Fibroblast of lung (primary cell): Measurements from ENCODE around the gene KRT85. TPM values are rescaled to one million over a fixed set of nuclear protein-coding genes. Genes with fewer than 3 reads are reported as not detected.

ENCODE experiments used
- DNase-seq, 2 donors: peaks; one replicate each; pipeline versions ENCODE4 v3.0.0 to v3.0.0-alpha.2; 2010; ENCODE audit warnings: low read depth in 2 of 2
- H2AFZ ChIP-seq: 2 replicates; pipeline ENCODE4 v1.5.1; 2012; ENCODE audit warnings: low read length, control low read depth, inconsistent platforms
- H3K27ac ChIP-seq: 2 replicates; pipeline ENCODE4 v1.5.1; 2011; ENCODE audit warnings: low read length, control low read depth; ENCODE audit not compliant: insufficient read depth
- H3K27me3 ChIP-seq: 2 replicates; pipeline ENCODE4 v1.5.1; 2011; ENCODE audit warnings: mild to moderate bottlenecking, low read length; ENCODE audit not compliant: control insufficient read depth, insufficient read depth
- H3K36me3 ChIP-seq: 2 replicates; pipeline ENCODE4 v1.5.1; 2011; ENCODE audit warnings: low read length; ENCODE audit not compliant: control insufficient read depth, insufficient read depth
- H3K4me1 ChIP-seq: 2 replicates; pipeline ENCODE4 v1.5.1; 2011; ENCODE audit warnings: low read length; ENCODE audit not compliant: control insufficient read depth, insufficient read depth; ENCODE audit errors: extremely low read depth
- H3K4me2 ChIP-seq: 2 replicates; pipeline ENCODE4 v1.5.1; 2011; ENCODE audit warnings: low read length, control low read depth; ENCODE audit not compliant: insufficient read depth; ENCODE audit errors: extremely low read depth
- H3K4me3 ChIP-seq, 4 experiments: fragments of 200-600 bp in 1 of 4; sonication (generic) in 1 of 4; replicated peaks in 1 of 4; 2 replicates each; pipeline ENCODE4 v1.5.1; 2011 to 2016; ENCODE audit warnings: low read length in 4 of 4, low read depth in 3 of 4, mild to moderate bottlenecking in 3 of 4, control low read depth in 2 of 4, inconsistent platforms in 1 of 4, mixed read lengths in 1 of 4; ENCODE audit not compliant: insufficient read depth in 1 of 4; ENCODE audit errors: control extremely low read depth in 1 of 4
- H3K79me2 ChIP-seq: 2 replicates; pipeline ENCODE4 v1.5.1; 2012; ENCODE audit warnings: mild to moderate bottlenecking, low read length, inconsistent platforms; ENCODE audit not compliant: control insufficient read depth, insufficient read depth
- H3K9ac ChIP-seq: 2 replicates; pipeline ENCODE4 v1.5.1; 2011; ENCODE audit warnings: mild to moderate bottlenecking, low read length, control low read depth; ENCODE audit not compliant: insufficient read depth
- H3K9me3 ChIP-seq: 2 replicates; pipeline ENCODE4 v1.5.1; 2012; ENCODE audit warnings: low read depth, low read length; ENCODE audit not compliant: control insufficient read depth, insufficient read depth
- H4K20me1 ChIP-seq: 2 replicates; pipeline ENCODE4 v1.5.1; 2011; ENCODE audit warnings: low read length; ENCODE audit not compliant: control insufficient read depth, insufficient read depth; ENCODE audit errors: extremely low read depth
- EZH2 ChIP-seq: IDR thresholded peaks from 2 replicates; pipeline ENCODE4 v1.5.1; 2012; ENCODE audit warnings: low read length, control low read depth, mild to moderate bottlenecking; ENCODE audit errors: missing control alignments
- polyA plus RNA-seq, 2 donors: library from polyadenylated mRNA; depleted of rRNA in 1 of 2; stranded (reverse) in 1 of 2; unstranded in 1 of 2; fragments of >200 nt; gene quantifications; 2 replicates each; pipeline ENCODE4 v1.2.1, GENCODE V29; 2011 to 2012; ENCODE audit warnings: missing spikeins in 1 of 2
- total RNA-seq: library from RNA; depleted of rRNA; stranded (reverse); fragments of >200 nt; gene quantifications from 2 replicates; pipeline ENCODE4 v1.2.1, GENCODE V29; 2014
- TF ChIP-seq, protein P1 (sequence below), 2 donors: IDR thresholded peaks in 1 of 2; conservative IDR thresholded peaks in 1 of 2; 1 replicate in 1 of 2; 2 replicates in 1 of 2; pipeline ENCODE4 v1.5.1; 2011 to 2012; ENCODE audit warnings: low read length in 2 of 2, control low read depth in 1 of 2, inconsistent platforms in 1 of 2, low read depth in 1 of 2, mild to moderate bottlenecking in 1 of 2

KRT85 gene
- total and polyA plus RNA-seq, 2 donors (not counting 1 experiment from before 2014, with no cell fraction given) = not detected

DNA sequence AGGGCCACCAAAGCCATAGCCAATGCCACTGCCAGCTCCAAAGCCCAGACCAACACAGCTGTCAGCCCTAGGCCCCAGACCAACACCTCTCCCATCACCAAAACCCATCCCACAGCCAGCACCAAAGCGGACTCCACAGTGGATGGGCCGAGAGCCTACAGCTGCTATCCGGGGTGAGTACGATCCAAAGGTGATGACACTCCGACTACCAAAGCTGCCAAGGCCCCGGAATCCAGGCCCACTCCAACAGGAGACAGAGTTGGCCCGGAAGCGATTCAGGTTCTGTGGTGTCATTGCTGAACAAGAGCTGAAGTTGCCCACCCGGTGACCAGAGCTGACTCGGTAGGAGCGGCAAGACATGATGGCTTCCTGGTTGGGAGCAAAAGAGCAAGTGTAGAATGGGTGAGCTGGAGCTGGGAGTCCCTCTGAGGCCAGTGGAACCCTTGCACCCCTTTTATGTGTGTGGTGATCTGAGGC lies 18.0 kb upstream of the KRT85 start, which contains the start of gene KRT84:
Gene KRT84, minus strand, starts transcription at position 427 of the 477 bp plus-strand sequence. Its CDS starts 67 bp downstream, at position 360.
- H3K36me3 ChIP-seq = no peaks in the 10 kb centered on the region
- no peak within 1 kb of the TSS for H3K9ac ChIP-seq
- no peak within 1 kb of the TSS for H3K4me3 ChIP-seq
- H3K27me3 ChIP-seq = peaks cover 22% of the 10 kb centered on the region
- no peak within 1 kb of the TSS for H3K4me2 ChIP-seq
- H3K9me3 ChIP-seq = no peaks in the 10 kb centered on the region
- TF ChIP-seq EZH2 = no peak
- TF ChIP-seq, protein P1, sequence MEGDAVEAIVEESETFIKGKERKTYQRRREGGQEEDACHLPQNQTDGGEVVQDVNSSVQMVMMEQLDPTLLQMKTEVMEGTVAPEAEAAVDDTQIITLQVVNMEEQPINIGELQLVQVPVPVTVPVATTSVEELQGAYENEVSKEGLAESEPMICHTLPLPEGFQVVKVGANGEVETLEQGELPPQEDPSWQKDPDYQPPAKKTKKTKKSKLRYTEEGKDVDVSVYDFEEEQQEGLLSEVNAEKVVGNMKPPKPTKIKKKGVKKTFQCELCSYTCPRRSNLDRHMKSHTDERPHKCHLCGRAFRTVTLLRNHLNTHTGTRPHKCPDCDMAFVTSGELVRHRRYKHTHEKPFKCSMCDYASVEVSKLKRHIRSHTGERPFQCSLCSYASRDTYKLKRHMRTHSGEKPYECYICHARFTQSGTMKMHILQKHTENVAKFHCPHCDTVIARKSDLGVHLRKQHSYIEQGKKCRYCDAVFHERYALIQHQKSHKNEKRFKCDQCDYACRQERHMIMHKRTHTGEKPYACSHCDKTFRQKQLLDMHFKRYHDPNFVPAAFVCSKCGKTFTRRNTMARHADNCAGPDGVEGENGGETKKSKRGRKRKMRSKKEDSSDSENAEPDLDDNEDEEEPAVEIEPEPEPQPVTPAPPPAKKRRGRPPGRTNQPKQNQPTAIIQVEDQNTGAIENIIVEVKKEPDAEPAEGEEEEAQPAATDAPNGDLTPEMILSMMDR (conservative IDR thresholded peaks at IDR 0.05 in 1 of 2, IDR thresholded peaks at IDR 0.05 in 1 of 2; ENCODE audit: low read depth in 1 of 2, low read length in 2 of 2) = no peak
- no peaks in the 10 kb centered on the region for H4K20me1 ChIP-seq
- DNase-seq = no peak
- H2AFZ ChIP-seq = no peak within 1 kb of the TSS
- no peak within 1 kb of the TSS for H3K27ac ChIP-seq
- no peaks in the 10 kb centered on the region for H3K4me1 ChIP-seq
- H3K79me2 ChIP-seq = no peaks in the 10 kb centered on the region

DNA sequence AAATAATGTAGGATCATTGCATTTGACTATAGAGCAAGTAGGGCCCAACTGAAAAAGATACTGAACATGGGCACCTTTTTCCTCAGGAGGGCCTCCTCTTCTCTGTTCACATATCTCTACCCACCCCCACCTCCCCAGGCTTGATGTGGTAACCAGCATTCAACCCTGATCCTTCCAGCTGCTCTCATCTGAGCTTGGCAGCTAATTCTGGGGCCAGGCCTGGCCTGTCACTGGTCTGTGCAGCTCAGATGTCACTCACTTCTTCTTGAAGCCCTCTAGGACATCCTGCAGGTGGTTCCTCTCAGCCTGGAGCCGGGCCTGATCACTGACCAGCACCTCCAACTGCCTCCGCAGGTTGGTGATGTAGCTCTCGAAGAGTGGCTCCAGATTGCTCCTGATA lies 16.1 kb upstream of the KRT85 start:
- Histone ChIP-seq H3K9me3 (no peaks in the 10 kb centered on the region), H3K4me3 (no peak overlapping the region), H3K4me1 (no peaks in the 10 kb centered on the region), H3K4me2 (no peak overlapping the region), H3K9ac (no peak overlapping the region), H3K36me3 (no peaks in the 10 kb centered on the region), H3K27ac (no peak overlapping the region), H3K79me2 (no peaks in the 10 kb centered on the region), H3K27me3 (peaks cover 16% of the 10 kb centered on the region), H2AFZ (no peak overlapping the region), H4K20me1 (no peaks in the 10 kb centered on the region)
- TF ChIP-seq EZH2 = no peak
- TF ChIP-seq, protein P1 (conservative IDR thresholded peaks at IDR 0.05 in 1 of 2, IDR thresholded peaks at IDR 0.05 in 1 of 2; ENCODE audit: low read depth in 1 of 2, low read length in 2 of 2) = no peak
- DNase-seq = no peak

DNA sequence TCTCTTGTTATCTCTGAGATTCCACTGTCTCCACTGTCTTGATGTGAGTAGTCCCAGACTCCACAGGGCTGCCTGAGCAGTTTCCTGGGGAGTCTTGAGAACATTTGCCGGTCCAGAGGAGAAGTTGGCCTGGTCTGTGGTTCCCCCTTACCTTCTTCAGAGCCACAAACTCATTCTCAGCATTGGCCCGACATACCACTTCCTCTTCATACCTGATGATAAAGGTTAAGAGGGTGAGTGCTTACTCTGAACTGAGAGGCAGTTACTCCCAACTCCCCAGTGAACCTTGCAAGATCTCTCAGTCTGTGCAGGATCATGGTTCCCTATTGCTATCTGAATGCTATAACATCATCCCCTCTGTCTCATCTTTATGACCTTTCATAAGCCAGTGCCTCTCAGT lies 15.6 kb upstream of the KRT85 start:
- Histone ChIP-seq H3K4me2 (no peak overlapping the region), H4K20me1 (no peaks in the 10 kb centered on the region), H3K4me1 (no peaks in the 10 kb centered on the region), H3K36me3 (no peaks in the 10 kb centered on the region), H3K27ac (no peak overlapping the region), H2AFZ (no peak overlapping the region), H3K27me3 (peaks cover 14% of the 10 kb centered on the region), H3K79me2 (no peaks in the 10 kb centered on the region), H3K4me3 (no peak overlapping the region), H3K9me3 (no peaks in the 10 kb centered on the region), H3K9ac (no peak overlapping the region)
- TF ChIP-seq, protein P1 (conservative IDR thresholded peaks at IDR 0.05 in 1 of 2, IDR thresholded peaks at IDR 0.05 in 1 of 2; ENCODE audit: low read depth in 1 of 2, low read length in 2 of 2) = no peak
- no peak for TF ChIP-seq EZH2
- DNase-seq = no peak
